HL-60 (cell line): Measurements from ENCODE around the gene LRRC55.

Experiments
- POLR2AphosphoS5 ChIP-seq: IDR thresholded peaks from 2 replicates; pipeline ENCODE4 v1.6.1; 2012; ENCODE audit warnings: low read depth
- TF ChIP-seq, protein P1 (sequence below): IDR thresholded peaks from one replicate; pipeline ENCODE4 v1.5.1; 2011; ENCODE audit warnings: low read length, control low read depth, inconsistent platforms; ENCODE audit not compliant: insufficient read depth

DNA sequence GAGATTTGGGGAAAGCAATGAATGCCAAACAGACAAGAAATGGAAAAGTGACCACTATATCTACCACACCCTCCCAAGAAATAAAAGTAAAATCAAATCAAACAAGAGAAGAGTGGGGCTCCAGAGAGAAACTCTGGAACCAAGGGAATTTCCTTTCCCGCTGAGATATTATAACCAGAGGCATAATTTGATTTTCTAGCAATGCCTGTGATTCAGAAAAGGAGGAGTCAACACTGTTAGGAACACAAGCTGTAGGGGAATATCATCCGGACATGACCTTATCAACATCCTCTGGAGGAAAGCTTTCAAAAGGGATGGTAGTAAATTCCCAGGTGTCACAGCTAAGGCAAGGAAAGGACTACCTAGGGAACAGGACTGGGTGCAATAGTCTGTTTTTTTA is 29.6 kb upstream of the LRRC55 start:
- TF ChIP-seq, protein P1, sequence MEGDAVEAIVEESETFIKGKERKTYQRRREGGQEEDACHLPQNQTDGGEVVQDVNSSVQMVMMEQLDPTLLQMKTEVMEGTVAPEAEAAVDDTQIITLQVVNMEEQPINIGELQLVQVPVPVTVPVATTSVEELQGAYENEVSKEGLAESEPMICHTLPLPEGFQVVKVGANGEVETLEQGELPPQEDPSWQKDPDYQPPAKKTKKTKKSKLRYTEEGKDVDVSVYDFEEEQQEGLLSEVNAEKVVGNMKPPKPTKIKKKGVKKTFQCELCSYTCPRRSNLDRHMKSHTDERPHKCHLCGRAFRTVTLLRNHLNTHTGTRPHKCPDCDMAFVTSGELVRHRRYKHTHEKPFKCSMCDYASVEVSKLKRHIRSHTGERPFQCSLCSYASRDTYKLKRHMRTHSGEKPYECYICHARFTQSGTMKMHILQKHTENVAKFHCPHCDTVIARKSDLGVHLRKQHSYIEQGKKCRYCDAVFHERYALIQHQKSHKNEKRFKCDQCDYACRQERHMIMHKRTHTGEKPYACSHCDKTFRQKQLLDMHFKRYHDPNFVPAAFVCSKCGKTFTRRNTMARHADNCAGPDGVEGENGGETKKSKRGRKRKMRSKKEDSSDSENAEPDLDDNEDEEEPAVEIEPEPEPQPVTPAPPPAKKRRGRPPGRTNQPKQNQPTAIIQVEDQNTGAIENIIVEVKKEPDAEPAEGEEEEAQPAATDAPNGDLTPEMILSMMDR, result no peak
- no peak for TF ChIP-seq POLR2AphosphoS5
